ENCODE results near the gene TIMM13. TPM values are rescaled to one million over a fixed set of nuclear protein-coding genes. Genes with fewer than 3 reads are reported as not detected.

TIMM13 gene
- total RNA-seq, 2 experiments from 2014 or later = 66.4 to 91.9 TPM

GRCh38 chr19:2451741-2452140 lies 24.4 kb upstream of the TIMM13 start:
- peaks cover 5% of the 10 kb centered on the region for H3K36me3 Mint-ChIP-seq
- no peak overlapping the region for H3K27ac Mint-ChIP-seq
- CTCF ChIA-PET = no interaction called here
- DNase-seq (no peak), ATAC-seq (no peak)
- no peaks in the 10 kb centered on the region for H3K27me3 Mint-ChIP-seq
- peaks cover 27% of the 10 kb centered on the region for H3K4me1 Mint-ChIP-seq
- no peak overlapping the region for H3K4me3 Mint-ChIP-seq
- H3K9me3 Mint-ChIP-seq (ENCODE audit: low read depth) = no peaks in the 10 kb centered on the region

GRCh38 chr19:2451138-2451537 lies 23.8 kb upstream of the TIMM13 start:
- CTCF ChIA-PET = no interaction called here
- H3K4me3 Mint-ChIP-seq = no peak overlapping the region
- peaks cover 5% of the 10 kb centered on the region for H3K36me3 Mint-ChIP-seq
- peaks cover 32% of the 10 kb centered on the region for H3K4me1 Mint-ChIP-seq
- ATAC-seq = no peak
- DNase-seq = no peak
- H3K27ac Mint-ChIP-seq = no peak overlapping the region
- H3K9me3 Mint-ChIP-seq (ENCODE audit: low read depth) = no peaks in the 10 kb centered on the region
- no peaks in the 10 kb centered on the region for H3K27me3 Mint-ChIP-seq

GRCh38 chr19:2449019-2449418 lies 21.6 kb upstream of the TIMM13 start:
- no peak for DNase-seq
- Mint-ChIP-seq H3K36me3 (peaks cover 6% of the 10 kb centered on the region), H3K27ac (no peak overlapping the region), H3K4me3 (no peak overlapping the region), H3K27me3 (no peaks in the 10 kb centered on the region), H3K9me3 (ENCODE audit: low read depth) (no peaks in the 10 kb centered on the region), H3K4me1 (peaks cover 19% of the 10 kb centered on the region)
- ATAC-seq = no peak
- CTCF ChIA-PET = no interaction called here

GRCh38 chr19:2446381-2446780 lies 19.0 kb upstream of the TIMM13 start:
- Mint-ChIP-seq H3K4me3 (peak overlapping the region; percentile 6), H3K27ac (peak overlapping the region; percentile 2), H3K27me3 (no peaks in the 10 kb centered on the region), H3K36me3 (peaks cover 14% of the 10 kb centered on the region), H3K4me1 (peaks cover 15% of the 10 kb centered on the region), H3K9me3 (ENCODE audit: low read depth) (no peaks in the 10 kb centered on the region)
- ATAC-seq (no peak), DNase-seq (no peak)
- CTCF ChIA-PET = no interaction called here

- Mint-ChIP-seq H3K9me3 (ENCODE audit: low read depth) (no peaks in the 10 kb centered on the region), H3K36me3 (peaks cover 18% of the 10 kb centered on the region), H3K4me1 (peaks cover 15% of the 10 kb centered on the region), H3K27me3 (no peaks in the 10 kb centered on the region), H3K4me3 (no peak overlapping the region), H3K27ac (no peak overlapping the region)
- ATAC-seq = no peak
- CTCF ChIA-PET = no interaction called here
- no peak for DNase-seq
These were observed 17.0 kb upstream of the TIMM13 start for GRCh38 chr19:2444251-2445002.

GRCh38 chr19:2443785-2444182 lies 16.4 kb upstream of the TIMM13 start:
- H3K27ac Mint-ChIP-seq = no peak overlapping the region
- no peak overlapping the region for H3K4me3 Mint-ChIP-seq
- H3K4me1 Mint-ChIP-seq = peaks cover 15% of the 10 kb centered on the region
- ATAC-seq (no peak), DNase-seq (no peak)
- no peaks in the 10 kb centered on the region for H3K27me3 Mint-ChIP-seq
- no peaks in the 10 kb centered on the region for H3K9me3 Mint-ChIP-seq (ENCODE audit: low read depth)
- peaks cover 18% of the 10 kb centered on the region for H3K36me3 Mint-ChIP-seq
- CTCF ChIA-PET = no interaction called here

- Mint-ChIP-seq H3K4me1 (peaks cover 14% of the 10 kb centered on the region), H3K27ac (no peak overlapping the region), H3K27me3 (no peaks in the 10 kb centered on the region), H3K36me3 (peaks cover 18% of the 10 kb centered on the region), H3K9me3 (ENCODE audit: low read depth) (no peaks in the 10 kb centered on the region), H3K4me3 (no peak overlapping the region)
- CTCF ChIA-PET = no interaction called here
- no peak for DNase-seq
- no peak for ATAC-seq
These were observed 15.9 kb upstream of the TIMM13 start for GRCh38 chr19:2443116-2443784.

GRCh38 chr19:2441096-2441752 lies 13.8 kb upstream of the TIMM13 start:
- DNase-seq (no peak), ATAC-seq (no peak)
- H3K4me3 Mint-ChIP-seq = no peak overlapping the region
- CTCF ChIA-PET = interaction anchor here (1.0 kb wide), 1 partner anchor 13 kb away, joined by 4 read pairs; the partner anchor contains the start of gene TIMM13
- H3K4me1 Mint-ChIP-seq = no peaks in the 10 kb centered on the region
- H3K9me3 Mint-ChIP-seq (ENCODE audit: low read depth) = no peaks in the 10 kb centered on the region
- peaks cover 25% of the 10 kb centered on the region for H3K36me3 Mint-ChIP-seq
- H3K27ac Mint-ChIP-seq = no peak overlapping the region
- H3K27me3 Mint-ChIP-seq = no peaks in the 10 kb centered on the region

GRCh38 chr19:2440515-2440914 lies 13.1 kb upstream of the TIMM13 start:
- Mint-ChIP-seq H3K4me3 (no peak overlapping the region), H3K36me3 (peaks cover 25% of the 10 kb centered on the region), H3K9me3 (ENCODE audit: low read depth) (no peaks in the 10 kb centered on the region), H3K4me1 (no peaks in the 10 kb centered on the region), H3K27me3 (no peaks in the 10 kb centered on the region), H3K27ac (no peak overlapping the region)
- DNase-seq = no peak
- CTCF ChIA-PET = no interaction called here
- ATAC-seq = no peak

- no peaks in the 10 kb centered on the region for H3K9me3 Mint-ChIP-seq (ENCODE audit: low read depth)
- CTCF ChIA-PET = no interaction called here
- H3K27ac Mint-ChIP-seq = no peak overlapping the region
- H3K36me3 Mint-ChIP-seq = peaks cover 31% of the 10 kb centered on the region
- no peak for ATAC-seq
- DNase-seq = no peak
- no peaks in the 10 kb centered on the region for H3K27me3 Mint-ChIP-seq
- H3K4me1 Mint-ChIP-seq = no peaks in the 10 kb centered on the region
- no peak overlapping the region for H3K4me3 Mint-ChIP-seq
These were observed 10.8 kb upstream of the TIMM13 start for GRCh38 chr19:2438178-2438577.

- no peak for ATAC-seq
- H3K36me3 Mint-ChIP-seq = peaks cover 27% of the 10 kb centered on the region
- H3K27me3 Mint-ChIP-seq = no peaks in the 10 kb centered on the region
- no peaks in the 10 kb centered on the region for H3K9me3 Mint-ChIP-seq (ENCODE audit: low read depth)
- H3K4me3 Mint-ChIP-seq = no peak overlapping the region
- H3K27ac Mint-ChIP-seq = no peak overlapping the region
- no peaks in the 10 kb centered on the region for H3K4me1 Mint-ChIP-seq
- CTCF ChIA-PET = no interaction called here
- DNase-seq = no peak
These were observed 9.5 kb upstream of the TIMM13 start for GRCh38 chr19:2436926-2437325.

- DNase-seq (no peak), ATAC-seq (no peak)
- Mint-ChIP-seq H3K36me3 (peaks cover 27% of the 10 kb centered on the region), H3K27ac (no peak overlapping the region), H3K27me3 (no peaks in the 10 kb centered on the region), H3K4me3 (no peak overlapping the region), H3K4me1 (no peaks in the 10 kb centered on the region), H3K9me3 (ENCODE audit: low read depth) (no peaks in the 10 kb centered on the region)
- CTCF ChIA-PET = no interaction called here
These were observed 9.0 kb upstream of the TIMM13 start for GRCh38 chr19:2436384-2436783.

- Mint-ChIP-seq H3K9me3 (ENCODE audit: low read depth) (no peaks in the 10 kb centered on the region), H3K27ac (no peak overlapping the region), H3K27me3 (no peaks in the 10 kb centered on the region), H3K36me3 (peaks cover 32% of the 10 kb centered on the region), H3K4me1 (no peaks in the 10 kb centered on the region), H3K4me3 (no peak overlapping the region)
- CTCF ChIA-PET = no interaction called here
- no peak for ATAC-seq
- DNase-seq = no peak
These were observed 7.4 kb upstream of the TIMM13 start for GRCh38 chr19:2434721-2435265.

- H3K36me3 Mint-ChIP-seq = peaks cover 33% of the 10 kb centered on the region
- ATAC-seq (no peak), DNase-seq (no peak)
- H3K4me1 Mint-ChIP-seq = no peaks in the 10 kb centered on the region
- H3K9me3 Mint-ChIP-seq (ENCODE audit: low read depth) = no peaks in the 10 kb centered on the region
- H3K27me3 Mint-ChIP-seq = no peaks in the 10 kb centered on the region
- no peak overlapping the region for H3K27ac Mint-ChIP-seq
- no peak overlapping the region for H3K4me3 Mint-ChIP-seq
- CTCF ChIA-PET = no interaction called here
These were observed 6.9 kb upstream of the TIMM13 start for GRCh38 chr19:2434267-2434666.
